ENCODE measurements around the gene PSME3IP1. TPM values are rescaled to one million over a fixed set of nuclear protein-coding genes. Genes with fewer than 3 reads are reported as not detected.
"Not testable (repeated sequence)": the region's sequence is repeated elsewhere in the genome, so short reads cannot be mapped to it uniquely, and the experiment has no call there.

The PSME3IP1 gene
- total RNA-seq, 1 donor from 2014 or later, result 36.5 TPM

DNA sequence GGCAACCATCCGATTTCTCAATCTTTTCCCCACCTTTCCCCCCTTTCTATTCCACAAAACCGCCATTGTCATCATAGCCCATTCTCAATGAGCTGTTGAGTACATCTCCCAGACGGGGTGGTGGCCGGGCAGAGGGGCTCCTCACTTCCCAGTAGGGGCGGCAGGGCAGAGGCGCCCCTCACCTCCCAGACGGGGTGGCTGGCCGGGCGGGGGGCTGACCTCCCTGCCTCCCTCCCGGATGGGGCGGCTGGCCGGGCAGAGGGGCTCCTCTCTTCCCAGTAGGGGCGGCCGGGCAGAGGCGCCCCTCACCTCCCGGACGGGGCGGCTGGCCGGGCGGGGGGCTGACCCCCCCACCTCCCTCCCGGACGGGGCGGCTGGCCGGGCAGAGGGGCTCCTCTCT is 14.5 kb upstream of the PSME3IP1 start:
- H3K4me3 ChIP-seq (ENCODE audit: low read length in 3 of 3); H3K9me3 ChIP-seq (ENCODE audit: control insufficient read depth in 3 of 3, low read length in 3 of 3); H3K27me3 ChIP-seq (ENCODE audit: control insufficient read depth in 3 of 3, insufficient read depth in 3 of 3, low read length in 3 of 3); H3K9ac ChIP-seq (ENCODE audit: low read depth in 1 of 3, low read length in 3 of 3); H3K27ac ChIP-seq (ENCODE audit: low read depth, low read length); H3K4me1 ChIP-seq (ENCODE audit: control insufficient read depth in 3 of 3, insufficient read depth in 3 of 3, low read length in 3 of 3): not testable (repeated sequence)
- H3K36me3 ChIP-seq (ENCODE audit: control insufficient read depth in 3 of 3, insufficient read depth in 3 of 3, low read length in 3 of 3), result peaks cover 8 to 11% (median 10%) of the 10 kb centered on the region in 3 donors

GRCh38 chr16:57196753-57197152 is 10.9 kb upstream of the PSME3IP1 start:
- Histone ChIP-seq H3K4me1 (ENCODE audit: control insufficient read depth in 3 of 3, insufficient read depth in 3 of 3, low read length in 3 of 3) (no peaks in the 10 kb centered on the region), H3K27me3 (ENCODE audit: control insufficient read depth in 3 of 3, insufficient read depth in 3 of 3, low read length in 3 of 3) (no peaks in the 10 kb centered on the region), H3K4me3 (ENCODE audit: low read length in 3 of 3) (no peak overlapping the region), H3K27ac (ENCODE audit: low read depth, low read length) (no peak overlapping the region), H3K36me3 (ENCODE audit: control insufficient read depth in 3 of 3, insufficient read depth in 3 of 3, low read length in 3 of 3) (peaks cover 0 to 1% (median 0%) of the 10 kb centered on the region in 3 donors), H3K9ac (ENCODE audit: low read depth in 1 of 3, low read length in 3 of 3) (no peak overlapping the region), H3K9me3 (ENCODE audit: control insufficient read depth in 3 of 3, low read length in 3 of 3) (no peaks in the 10 kb centered on the region)

- H3K4me3 ChIP-seq (ENCODE audit: low read length in 3 of 3), result no peak overlapping the region
- H3K27me3 ChIP-seq (ENCODE audit: control insufficient read depth in 3 of 3, insufficient read depth in 3 of 3, low read length in 3 of 3), result no peaks in the 10 kb centered on the region
- peaks cover 0 to 2% (median 0%) of the 10 kb centered on the region in 3 donors for H3K4me1 ChIP-seq (ENCODE audit: control insufficient read depth in 3 of 3, insufficient read depth in 3 of 3, low read length in 3 of 3)
- H3K36me3 ChIP-seq (ENCODE audit: control insufficient read depth in 3 of 3, insufficient read depth in 3 of 3, low read length in 3 of 3), result peaks cover 0 to 1% (median 0%) of the 10 kb centered on the region in 3 donors
- no peak overlapping the region for H3K27ac ChIP-seq (ENCODE audit: low read depth, low read length)
- no peaks in the 10 kb centered on the region for H3K9me3 ChIP-seq (ENCODE audit: control insufficient read depth in 3 of 3, low read length in 3 of 3)
- H3K9ac ChIP-seq (ENCODE audit: low read depth in 1 of 3, low read length in 3 of 3), result no peak overlapping the region
Observed at GRCh38 chr16:57196286-57196685, 10.4 kb upstream of the PSME3IP1 start.

DNA sequence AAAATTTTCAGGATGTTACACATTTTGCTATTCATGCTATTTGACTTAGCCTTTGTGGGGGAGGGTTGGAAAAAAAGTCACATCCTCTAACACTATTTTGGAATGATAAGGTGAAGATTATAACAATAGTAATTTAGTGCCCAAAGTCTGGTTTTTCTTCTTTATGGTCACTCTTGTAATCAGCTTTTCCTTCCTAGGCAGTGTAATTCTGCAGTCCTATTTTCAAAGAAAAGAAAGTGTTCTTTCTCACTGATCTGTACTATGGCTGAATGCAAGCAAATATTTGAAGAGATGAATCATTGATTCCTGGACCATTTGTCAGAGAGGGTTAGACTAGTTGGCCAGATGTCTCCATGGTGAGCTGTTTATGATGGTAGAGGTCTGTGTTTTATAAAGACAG is 8.7 kb upstream of the PSME3IP1 start:
- H3K27me3 ChIP-seq (ENCODE audit: control insufficient read depth in 3 of 3, insufficient read depth in 3 of 3, low read length in 3 of 3), result no peaks in the 10 kb centered on the region
- no peaks in the 10 kb centered on the region for H3K9me3 ChIP-seq (ENCODE audit: control insufficient read depth in 3 of 3, low read length in 3 of 3)
- H3K9ac ChIP-seq (ENCODE audit: low read depth in 1 of 3, low read length in 3 of 3), result no peak overlapping the region
- H3K27ac ChIP-seq (ENCODE audit: low read depth, low read length), result no peak overlapping the region
- H3K4me1 ChIP-seq (ENCODE audit: control insufficient read depth in 3 of 3, insufficient read depth in 3 of 3, low read length in 3 of 3), result peaks cover 0 to 6% (median 0%) of the 10 kb centered on the region in 3 donors
- H3K36me3 ChIP-seq (ENCODE audit: control insufficient read depth in 3 of 3, insufficient read depth in 3 of 3, low read length in 3 of 3), result peaks cover 0 to 1% (median 0%) of the 10 kb centered on the region in 3 donors
- H3K4me3 ChIP-seq (ENCODE audit: low read length in 3 of 3), result no peak overlapping the region

DNA sequence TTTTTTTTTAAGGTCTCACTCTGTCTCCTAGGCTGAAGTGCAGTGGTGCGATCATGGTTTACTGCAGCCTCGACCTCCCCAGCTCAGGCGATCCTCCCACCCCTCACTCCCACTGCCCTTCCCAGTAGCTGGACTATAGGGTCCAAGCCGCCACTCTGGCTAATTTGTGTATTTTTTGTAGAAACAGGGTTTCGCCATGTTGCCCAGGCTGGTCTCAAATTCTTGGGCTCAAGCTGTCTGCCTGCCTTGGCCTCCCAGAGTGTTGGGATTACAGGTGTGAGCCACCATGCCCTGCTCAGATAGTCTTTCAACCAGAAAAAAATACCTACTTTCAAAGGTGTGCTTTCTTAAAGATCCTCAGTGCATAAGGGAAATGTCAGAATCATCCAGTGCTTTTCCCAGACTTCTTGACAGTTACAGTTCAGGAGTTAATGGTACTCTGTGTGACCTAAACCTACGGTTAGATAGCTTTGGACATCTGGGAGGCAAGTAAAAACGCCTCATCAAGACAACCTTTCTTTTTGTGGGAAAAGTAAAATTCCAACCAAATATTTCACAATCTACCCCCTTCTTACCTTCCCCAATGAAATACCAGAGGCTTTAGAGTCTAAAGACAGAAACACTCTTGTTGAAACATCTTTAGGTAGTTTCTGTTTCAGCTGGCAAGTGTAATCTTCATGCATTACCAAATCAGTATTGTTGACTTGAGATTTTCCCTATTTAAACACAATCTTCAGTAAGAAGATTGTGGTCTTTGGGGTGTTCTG is 7.1 kb upstream of the PSME3IP1 start:
- no peak overlapping the region for H3K9ac ChIP-seq (ENCODE audit: low read depth in 1 of 3, low read length in 3 of 3)
- no peaks in the 10 kb centered on the region for H3K27me3 ChIP-seq (ENCODE audit: control insufficient read depth in 3 of 3, insufficient read depth in 3 of 3, low read length in 3 of 3)
- H3K9me3 ChIP-seq (ENCODE audit: control insufficient read depth in 3 of 3, low read length in 3 of 3), result no peaks in the 10 kb centered on the region
- peaks cover under 1 to 8% (median 7%) of the 10 kb centered on the region in 3 donors for H3K4me1 ChIP-seq (ENCODE audit: control insufficient read depth in 3 of 3, insufficient read depth in 3 of 3, low read length in 3 of 3)
- no peak overlapping the region for H3K4me3 ChIP-seq (ENCODE audit: low read length in 3 of 3)
- H3K36me3 ChIP-seq (ENCODE audit: control insufficient read depth in 3 of 3, insufficient read depth in 3 of 3, low read length in 3 of 3), result no peaks in the 10 kb centered on the region
- no peak overlapping the region for H3K27ac ChIP-seq (ENCODE audit: low read depth, low read length)

DNA sequence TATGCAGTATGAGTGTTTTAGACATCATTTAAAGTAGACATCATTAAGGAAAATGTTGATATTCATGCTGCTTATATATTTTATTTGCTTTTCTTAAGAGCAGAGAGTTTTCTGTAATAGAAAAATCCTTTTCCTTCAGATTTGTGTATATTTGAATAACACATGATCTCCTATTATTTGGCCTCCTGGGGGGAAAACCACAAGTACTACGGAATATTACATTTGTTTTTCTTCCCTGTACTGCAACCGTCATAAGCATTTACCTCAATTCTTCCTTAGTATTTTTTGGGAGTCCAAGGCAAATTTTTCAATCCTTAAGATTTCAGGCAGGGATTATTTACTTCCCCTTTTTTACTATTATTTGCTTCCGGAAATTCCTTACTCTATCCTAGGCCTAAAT is 6.3 kb upstream of the PSME3IP1 start:
- no peak overlapping the region for H3K27ac ChIP-seq (ENCODE audit: low read depth, low read length)
- H3K9me3 ChIP-seq (ENCODE audit: control insufficient read depth in 3 of 3, low read length in 3 of 3), result no peaks in the 10 kb centered on the region
- no peak overlapping the region for H3K9ac ChIP-seq (ENCODE audit: low read depth in 1 of 3, low read length in 3 of 3)
- H3K36me3 ChIP-seq (ENCODE audit: control insufficient read depth in 3 of 3, insufficient read depth in 3 of 3, low read length in 3 of 3), result no peaks in the 10 kb centered on the region
- H3K4me3 ChIP-seq (ENCODE audit: low read length in 3 of 3), result no peak overlapping the region
- no peaks in the 10 kb centered on the region for H3K27me3 ChIP-seq (ENCODE audit: control insufficient read depth in 3 of 3, insufficient read depth in 3 of 3, low read length in 3 of 3)
- H3K4me1 ChIP-seq (ENCODE audit: control insufficient read depth in 3 of 3, insufficient read depth in 3 of 3, low read length in 3 of 3), result peaks cover 8 to 16% (median 15%) of the 10 kb centered on the region in 3 donors

GRCh38 chr16:57191056-57191571 is 5.3 kb upstream of the PSME3IP1 start:
- H3K36me3 ChIP-seq (ENCODE audit: control insufficient read depth in 3 of 3, insufficient read depth in 3 of 3, low read length in 3 of 3), result no peaks in the 10 kb centered on the region
- peaks cover 12 to 22% (median 19%) of the 10 kb centered on the region in 3 donors for H3K4me1 ChIP-seq (ENCODE audit: control insufficient read depth in 3 of 3, insufficient read depth in 3 of 3, low read length in 3 of 3)
- H3K9ac ChIP-seq (ENCODE audit: low read depth in 1 of 3, low read length in 3 of 3), result no peak overlapping the region
- no peaks in the 10 kb centered on the region for H3K9me3 ChIP-seq (ENCODE audit: control insufficient read depth in 3 of 3, low read length in 3 of 3)
- no peak overlapping the region for H3K4me3 ChIP-seq (ENCODE audit: low read length in 3 of 3)
- no peak overlapping the region for H3K27ac ChIP-seq (ENCODE audit: low read depth, low read length)
- H3K27me3 ChIP-seq (ENCODE audit: control insufficient read depth in 3 of 3, insufficient read depth in 3 of 3, low read length in 3 of 3), result no peaks in the 10 kb centered on the region

DNA sequence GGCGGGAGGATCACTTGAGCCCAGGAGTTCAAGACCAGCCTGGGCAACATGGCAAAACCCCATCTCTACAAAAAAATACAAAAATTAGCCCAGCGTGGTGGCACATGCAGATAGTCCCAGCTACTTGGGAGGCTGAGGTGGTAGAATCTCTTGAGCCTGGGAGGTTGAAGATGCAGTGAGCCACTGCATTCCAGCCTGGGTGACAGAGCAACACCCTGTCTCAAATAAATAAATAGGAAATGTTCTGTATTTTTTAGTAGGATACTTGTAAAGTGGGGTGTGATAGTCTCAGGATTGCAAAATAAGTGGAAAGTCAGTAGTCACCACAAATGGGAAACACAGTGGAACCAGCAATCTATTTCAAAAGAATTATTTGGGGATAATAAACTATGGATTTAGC is 4.3 kb upstream of the PSME3IP1 start:
- Histone ChIP-seq H3K9ac (ENCODE audit: low read depth in 1 of 3, low read length in 3 of 3) (no peak overlapping the region), H3K27ac (ENCODE audit: low read depth, low read length) (no peak overlapping the region), H3K27me3 (ENCODE audit: control insufficient read depth in 3 of 3, insufficient read depth in 3 of 3, low read length in 3 of 3) (no peaks in the 10 kb centered on the region), H3K36me3 (ENCODE audit: control insufficient read depth in 3 of 3, insufficient read depth in 3 of 3, low read length in 3 of 3) (no peaks in the 10 kb centered on the region), H3K9me3 (ENCODE audit: control insufficient read depth in 3 of 3, low read length in 3 of 3) (no peaks in the 10 kb centered on the region), H3K4me3 (ENCODE audit: low read length in 3 of 3) (no peak overlapping the region), H3K4me1 (ENCODE audit: control insufficient read depth in 3 of 3, insufficient read depth in 3 of 3, low read length in 3 of 3) (peaks cover 12 to 27% (median 20%) of the 10 kb centered on the region in 3 donors)

DNA sequence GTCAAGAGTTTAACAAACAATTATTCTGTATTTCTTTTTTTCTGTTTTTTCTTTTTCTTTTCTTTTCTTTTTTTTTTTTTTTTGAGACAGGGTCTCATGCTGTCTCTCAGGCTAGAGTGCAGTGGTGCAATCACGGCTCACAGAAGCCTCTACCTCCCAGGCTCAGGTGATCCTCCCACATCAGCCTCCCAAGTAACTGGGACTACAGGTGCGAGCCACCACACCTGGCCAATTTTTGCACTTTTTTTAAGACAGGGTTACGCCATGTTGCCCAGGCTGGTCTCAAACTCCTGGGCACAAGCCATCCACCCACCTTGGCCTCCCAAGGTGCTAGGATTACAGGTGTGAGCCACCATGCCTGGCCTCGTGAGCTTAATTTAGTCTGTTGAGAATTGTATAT is 3.7 kb upstream of the PSME3IP1 start:
- H3K9ac ChIP-seq (ENCODE audit: low read depth in 1 of 3, low read length in 3 of 3); H3K27ac ChIP-seq (ENCODE audit: low read depth, low read length); H3K4me3 ChIP-seq (ENCODE audit: low read length in 3 of 3); H3K27me3 ChIP-seq (ENCODE audit: control insufficient read depth in 3 of 3, insufficient read depth in 3 of 3, low read length in 3 of 3); H3K9me3 ChIP-seq (ENCODE audit: control insufficient read depth in 3 of 3, low read length in 3 of 3); H3K36me3 ChIP-seq (ENCODE audit: control insufficient read depth in 3 of 3, insufficient read depth in 3 of 3, low read length in 3 of 3): not testable (repeated sequence)
- H3K4me1 ChIP-seq (ENCODE audit: control insufficient read depth in 3 of 3, insufficient read depth in 3 of 3, low read length in 3 of 3), result peaks cover 12 to 33% (median 26%) of the 10 kb centered on the region in 3 donors

- H3K36me3 ChIP-seq (ENCODE audit: control insufficient read depth in 3 of 3, insufficient read depth in 3 of 3, low read length in 3 of 3), result no peaks in the 10 kb centered on the region
- no peak overlapping the region for H3K4me3 ChIP-seq (ENCODE audit: low read length in 3 of 3)
- no peaks in the 10 kb centered on the region for H3K9me3 ChIP-seq (ENCODE audit: control insufficient read depth in 3 of 3, low read length in 3 of 3)
- no peak overlapping the region for H3K9ac ChIP-seq (ENCODE audit: low read depth in 1 of 3, low read length in 3 of 3)
- H3K4me1 ChIP-seq (ENCODE audit: control insufficient read depth in 3 of 3, insufficient read depth in 3 of 3, low read length in 3 of 3), result peaks cover 12 to 36% (median 26%) of the 10 kb centered on the region in 3 donors
- no peaks in the 10 kb centered on the region for H3K27me3 ChIP-seq (ENCODE audit: control insufficient read depth in 3 of 3, insufficient read depth in 3 of 3, low read length in 3 of 3)
- H3K27ac ChIP-seq (ENCODE audit: low read depth, low read length), result no peak overlapping the region
Observed at GRCh38 chr16:57188711-57189002, 2.8 kb upstream of the PSME3IP1 start.
